Activated CD4-positive, alpha-beta T cell treated with anti-CD3 and anti-CD28 coated beads for 48 hours (primary cell): ENCODE measurements around the gene NPEPL1.
"Not testable (repeated sequence)": the region's sequence is repeated elsewhere in the genome, so short reads cannot be mapped to it uniquely, and the experiment has no call there.

Source experiments
- DNase-seq: peaks from one replicate; pipeline ENCODE4 v3.0.0-alpha.2; 2020

NPEPL1 gene

GRCh38 chr20:58744836-58745235 is 52.2 kb downstream of the NPEPL1 start:
- DNase-seq, result no peak

GRCh38 chr20:58745391-58745790 is 52.8 kb downstream of the NPEPL1 start:
- DNase-seq, result no peak

GRCh38 chr20:58746620-58747019 is 54.0 kb downstream of the NPEPL1 start:
- no peak for DNase-seq

GRCh38 chr20:58747211-58747610 is 54.6 kb downstream of the NPEPL1 start:
- no peak for DNase-seq

DNA sequence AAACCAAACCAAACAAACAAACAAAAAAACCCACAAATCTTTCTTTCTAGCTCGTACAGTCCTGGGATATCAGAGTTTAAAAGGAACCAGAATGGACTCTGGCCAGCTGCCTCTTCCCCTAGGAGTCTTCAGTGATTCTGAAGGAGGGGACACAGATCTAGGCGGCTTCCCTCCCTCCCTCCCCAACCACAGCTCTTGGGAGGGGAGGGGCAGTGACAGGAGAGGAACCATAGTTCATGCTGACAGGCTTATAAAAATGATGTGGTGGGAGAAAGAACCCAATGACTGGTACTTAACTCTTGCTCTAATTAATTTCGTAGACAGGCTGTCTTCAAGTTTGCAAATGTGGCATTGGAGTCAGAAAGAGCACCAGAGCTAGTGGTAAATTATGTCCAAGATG is 56.0 kb downstream of the NPEPL1 start:
- no peak for DNase-seq

- no peak for DNase-seq
These were observed 56.6 kb downstream of the NPEPL1 start for GRCh38 chr20:58749098-58749769.

- DNase-seq, result no peak
These were observed 57.4 kb downstream of the NPEPL1 start for GRCh38 chr20:58749979-58750378.

DNA sequence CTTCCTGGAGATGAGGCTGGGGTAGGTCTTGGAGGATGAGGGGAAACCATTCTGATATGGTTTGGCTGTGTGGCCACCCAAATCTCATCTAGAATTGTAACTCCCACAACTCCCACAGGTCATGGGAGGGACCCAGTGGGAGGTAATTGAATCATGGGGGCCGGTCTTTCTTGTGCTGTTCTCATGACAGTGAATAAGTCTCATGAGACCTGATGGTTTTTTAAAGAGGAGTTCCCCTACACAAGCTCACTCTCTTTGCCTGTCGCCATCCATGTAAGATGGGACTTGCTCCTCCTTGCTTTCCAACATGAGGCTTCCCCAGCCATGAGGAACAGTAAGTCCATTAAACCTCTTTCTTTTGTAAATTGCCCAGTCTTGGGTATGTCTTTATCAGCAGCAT is 58.1 kb downstream of the NPEPL1 start:
- not testable (repeated sequence) for DNase-seq

DNA sequence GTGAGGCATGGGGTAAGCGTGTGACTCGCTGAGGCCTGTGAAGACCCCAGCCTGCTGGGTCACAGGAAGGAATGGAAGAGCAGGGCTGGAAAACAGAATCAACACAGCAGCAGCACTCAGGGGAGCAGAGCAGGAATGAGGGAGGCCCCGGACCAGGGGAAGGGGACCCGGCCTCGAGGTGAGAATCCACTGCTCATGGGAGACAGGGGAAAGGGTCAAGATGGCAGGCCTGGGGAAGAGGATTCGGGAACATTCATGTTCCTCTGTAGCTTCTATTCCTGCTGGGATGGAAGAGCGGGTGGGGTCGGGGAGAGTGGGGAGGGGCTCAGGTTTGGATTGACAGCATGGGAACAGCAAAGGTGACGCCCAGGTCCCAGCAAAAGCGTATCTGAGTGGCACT is 59.4 kb downstream of the NPEPL1 start:
- DNase-seq, result no peak

DNA sequence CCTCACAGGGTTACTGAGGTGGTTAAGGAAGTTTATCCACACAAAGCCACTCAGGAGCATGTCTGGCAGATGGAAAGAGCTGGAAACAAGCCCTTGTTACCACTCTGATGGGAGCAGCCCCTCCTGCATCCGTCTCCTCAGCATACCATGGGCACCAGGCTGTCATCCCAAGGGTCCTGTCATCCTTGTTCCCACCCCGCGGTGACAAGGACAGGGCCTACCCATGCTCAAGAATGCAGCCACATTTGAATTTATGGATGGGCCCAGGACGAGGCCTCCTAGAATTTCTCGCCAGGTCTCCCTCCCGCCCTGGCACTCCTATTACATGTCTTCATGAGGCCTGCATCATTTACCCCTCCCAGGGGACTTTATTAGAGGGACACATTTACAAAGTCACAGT is 60.0 kb downstream of the NPEPL1 start:
- no peak for DNase-seq

GRCh38 chr20:58753267-58753921 is 60.8 kb downstream of the NPEPL1 start:
- no peak for DNase-seq

DNA sequence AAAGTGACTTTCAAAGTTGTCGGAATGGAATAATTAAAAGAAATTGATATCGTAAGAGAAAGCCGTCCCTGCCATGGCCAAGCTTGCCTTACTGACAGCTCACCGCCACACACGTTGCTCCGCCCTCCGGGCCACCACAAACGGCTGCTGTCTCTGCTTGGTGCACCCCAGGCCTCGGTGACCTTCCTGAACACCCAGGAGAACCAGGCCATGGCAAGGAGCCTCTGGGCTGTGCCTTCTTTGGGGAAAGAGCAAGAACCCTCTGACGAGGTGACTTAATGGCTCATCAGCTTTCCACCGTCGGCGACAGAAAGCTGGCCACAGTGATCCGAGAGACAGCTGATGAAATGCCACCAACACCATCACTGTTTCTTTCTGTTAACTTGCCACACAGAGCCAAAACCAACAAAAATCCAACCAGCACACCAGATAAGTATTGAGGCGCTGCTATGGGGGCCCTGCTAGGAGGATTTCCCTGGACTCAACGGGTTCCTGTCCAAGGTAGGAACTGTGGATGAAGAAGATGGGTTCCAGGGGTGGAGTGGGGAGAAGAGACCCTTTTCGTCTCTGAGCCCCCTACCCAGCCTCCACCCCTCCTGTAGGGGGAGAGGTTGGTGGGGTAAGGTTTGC is 61.4 kb downstream of the NPEPL1 start:
- DNase-seq, result no peak

DNA sequence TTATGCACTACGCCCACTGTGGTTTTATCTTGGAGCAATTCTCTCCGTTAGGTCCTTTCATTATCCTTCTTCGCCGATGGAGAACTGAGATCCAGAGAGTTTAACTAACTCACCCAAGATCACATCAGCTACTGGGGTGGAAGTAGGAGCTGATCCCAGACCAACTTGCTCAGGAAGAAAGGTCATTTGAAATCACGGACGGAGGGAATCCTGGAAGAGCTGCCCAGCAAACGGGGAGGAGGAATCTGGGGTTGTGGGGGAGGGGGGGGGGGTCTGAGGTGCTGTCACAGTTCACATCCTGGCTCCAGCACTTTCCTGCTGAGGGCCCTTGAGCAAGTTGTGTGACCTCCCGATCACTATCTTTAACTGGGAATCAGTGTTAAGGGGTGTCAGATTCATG is 62.0 kb downstream of the NPEPL1 start:
- DNase-seq, result no peak

DNA sequence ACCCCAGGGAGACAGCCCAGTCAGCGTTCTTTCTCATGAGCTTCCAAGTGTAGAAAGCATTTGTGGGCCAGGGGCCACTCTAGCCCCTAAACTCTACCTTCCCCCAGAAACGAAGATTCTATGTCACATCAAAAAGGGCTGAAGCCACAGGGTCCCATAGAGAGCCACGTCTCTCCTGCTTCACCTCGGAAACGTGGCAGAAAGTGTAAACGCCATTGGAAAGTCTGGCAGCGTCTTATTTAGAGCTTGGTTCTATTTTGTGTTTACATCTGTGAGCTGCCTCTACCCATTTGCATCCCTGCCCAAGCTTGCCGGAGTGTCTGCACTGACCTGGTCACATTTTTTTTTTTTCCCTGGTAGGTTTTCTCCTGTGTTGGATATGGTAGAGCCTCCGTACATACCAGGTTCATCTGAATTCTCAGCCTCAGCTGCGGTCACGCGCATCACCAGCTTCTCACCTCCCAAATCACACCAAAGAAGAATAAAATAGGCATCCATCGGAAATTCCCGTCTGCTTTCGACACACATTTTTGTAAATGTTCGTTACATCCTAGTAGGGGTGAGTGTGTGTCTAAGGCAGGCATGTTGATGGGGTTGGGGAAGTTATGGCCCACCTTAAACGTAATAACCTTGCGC is 62.6 kb downstream of the NPEPL1 start:
- DNase-seq, result no peak

GRCh38 chr20:58755766-58756449 is 63.3 kb downstream of the NPEPL1 start:
- DNase-seq, result no peak

GRCh38 chr20:58756450-58756775 is 63.8 kb downstream of the NPEPL1 start:
- no peak for DNase-seq

DNA sequence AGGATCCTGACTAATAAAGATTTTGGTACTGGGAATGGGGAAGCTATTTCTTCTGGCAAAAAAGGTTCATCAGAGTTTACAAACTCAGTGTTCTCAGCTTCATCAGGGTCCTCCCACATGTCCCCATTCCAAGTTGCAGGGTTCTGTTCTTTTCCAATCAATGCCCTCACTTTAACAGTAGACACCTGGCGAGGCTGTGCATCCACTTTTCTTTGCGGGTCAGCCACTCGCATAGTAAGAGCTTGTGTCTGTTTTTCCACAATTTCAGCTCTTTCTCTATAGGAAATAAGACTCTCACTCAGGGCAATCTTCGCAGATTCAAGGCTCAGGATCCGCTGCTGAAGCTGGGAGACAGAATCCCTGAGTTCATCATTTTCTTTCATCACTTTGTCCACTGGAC is 65.0 kb downstream of the NPEPL1 start:
- not testable (repeated sequence) for DNase-seq

DNA sequence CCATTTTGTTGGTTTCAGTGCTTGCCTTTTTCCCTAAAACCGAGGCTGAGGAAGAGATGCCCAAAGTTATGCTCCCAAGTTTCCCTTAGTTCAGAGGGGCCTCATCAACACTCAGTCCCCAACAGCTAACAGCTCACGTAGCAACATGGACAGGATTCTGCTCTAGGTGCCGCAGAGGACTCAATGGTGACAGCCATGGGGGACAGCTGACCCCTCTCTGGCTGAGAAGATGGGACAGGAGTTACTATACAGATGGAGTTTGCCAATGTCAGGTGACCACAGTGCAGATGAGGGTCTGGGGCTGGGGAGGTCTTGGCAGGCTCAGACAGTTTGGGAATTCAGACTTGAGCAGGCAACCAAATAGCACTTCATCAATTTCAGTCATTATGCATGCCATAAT is 67.3 kb downstream of the NPEPL1 start:
- DNase-seq, result no peak

GRCh38 chr20:58760856-58761255 is 68.3 kb downstream of the NPEPL1 start:
- DNase-seq, result no peak

- no peak for DNase-seq
These were observed 69.5 kb downstream of the NPEPL1 start for GRCh38 chr20:58762120-58762519.

DNA sequence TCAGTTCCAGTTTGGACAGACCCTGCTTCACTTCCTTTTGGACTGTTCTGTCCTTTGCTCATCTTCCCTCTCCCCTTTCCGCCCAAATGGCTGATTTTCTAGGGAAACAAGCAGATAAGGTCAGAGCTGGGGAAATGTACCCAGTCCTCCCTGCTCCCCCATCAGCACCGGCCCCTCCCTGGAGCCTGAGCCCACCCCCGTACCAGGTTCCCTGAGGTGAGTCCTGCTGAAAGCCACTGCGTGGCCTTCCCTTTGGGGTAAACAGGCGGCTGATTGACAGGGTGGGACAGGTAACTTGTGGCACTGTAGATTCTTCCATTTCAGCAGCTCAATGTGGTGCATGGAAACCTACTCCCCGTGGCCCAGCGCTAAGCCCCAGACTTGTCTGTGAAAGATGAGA is 70.5 kb downstream of the NPEPL1 start:
- no peak for DNase-seq
